ENCODE results near the gene NFKBIE.

The NFKBIE gene

GRCh38 chr6:44278315-44278714, 13.0 kb upstream of the NFKBIE start:
- TF ChIP-seq CTCF (IDR thresholded peaks at IDR 0.05; ENCODE audit: low read depth, low read length) (no peak), EZH2phosphoT487 (IDR thresholded peaks at IDR 0.05; ENCODE audit: low read depth) (no peak)
- Histone ChIP-seq H2AFZ (ENCODE audit: low read depth, low read length) (no peak overlapping the region), H3K27me3 (ENCODE audit: low read depth, low read length) (peaks cover 23% of the 10 kb centered on the region)

GRCh38 chr6:44277763-44278162, 12.4 kb upstream of the NFKBIE start:
- peaks cover 19% of the 10 kb centered on the region for H3K27me3 ChIP-seq (ENCODE audit: low read depth, low read length)
- H3K4me1 ChIP-seq (ENCODE audit: low read length) = no peaks in the 10 kb centered on the region
- TF ChIP-seq EZH2phosphoT487 (IDR thresholded peaks at IDR 0.05; ENCODE audit: low read depth) (no peak), CTCF (IDR thresholded peaks at IDR 0.05; ENCODE audit: low read depth, low read length) (no peak)
- no peaks in the 10 kb centered on the region for H3K36me3 ChIP-seq (replicated peaks; ENCODE audit: low read depth, low read length)
- no peak overlapping the region for H3K4me3 ChIP-seq (ENCODE audit: low read length)
- H3K9me3 ChIP-seq (ENCODE audit: insufficient read depth, low read length) = no peaks in the 10 kb centered on the region
- no peaks in the 10 kb centered on the region for H4K20me1 ChIP-seq (ENCODE audit: insufficient read depth, low read length)
- no peak overlapping the region for H3K27ac ChIP-seq (ENCODE audit: low read length)
- H3K9ac ChIP-seq (ENCODE audit: low read length) = no peak overlapping the region
- no peaks in the 10 kb centered on the region for H3K79me2 ChIP-seq (ENCODE audit: low read length)
- H2AFZ ChIP-seq (ENCODE audit: low read depth, low read length) = no peak overlapping the region
- no peak overlapping the region for H3K4me2 ChIP-seq (ENCODE audit: low read length)

More at GRCh38 chr6:44278315-44278714, 13.0 kb upstream of the NFKBIE start:
- Histone ChIP-seq H3K9ac (ENCODE audit: low read length) (no peak overlapping the region), H3K4me3 (ENCODE audit: low read length) (no peak overlapping the region), H4K20me1 (ENCODE audit: insufficient read depth, low read length) (no peaks in the 10 kb centered on the region), H3K4me1 (ENCODE audit: low read length) (no peaks in the 10 kb centered on the region), H3K9me3 (ENCODE audit: insufficient read depth, low read length) (no peaks in the 10 kb centered on the region), H3K27ac (ENCODE audit: low read length) (no peak overlapping the region), H3K4me2 (ENCODE audit: low read length) (no peak overlapping the region), H3K79me2 (ENCODE audit: low read length) (no peaks in the 10 kb centered on the region), H3K36me3 (replicated peaks; ENCODE audit: low read depth, low read length) (no peaks in the 10 kb centered on the region)

- Histone ChIP-seq H3K36me3 (replicated peaks; ENCODE audit: low read depth, low read length) (no peaks in the 10 kb centered on the region), H3K79me2 (ENCODE audit: low read length) (no peaks in the 10 kb centered on the region), H3K9me3 (ENCODE audit: insufficient read depth, low read length) (no peaks in the 10 kb centered on the region), H3K9ac (ENCODE audit: low read length) (no peak overlapping the region), H4K20me1 (ENCODE audit: insufficient read depth, low read length) (no peaks in the 10 kb centered on the region), H3K27ac (ENCODE audit: low read length) (no peak overlapping the region), H3K4me1 (ENCODE audit: low read length) (no peaks in the 10 kb centered on the region), H3K4me3 (ENCODE audit: low read length) (no peak overlapping the region), H3K4me2 (ENCODE audit: low read length) (no peak overlapping the region), H3K27me3 (ENCODE audit: low read depth, low read length) (peaks cover 13% of the 10 kb centered on the region), H2AFZ (ENCODE audit: low read depth, low read length) (no peak overlapping the region)
- TF ChIP-seq CTCF (IDR thresholded peaks at IDR 0.05; ENCODE audit: low read depth, low read length) (no peak), EZH2phosphoT487 (IDR thresholded peaks at IDR 0.05; ENCODE audit: low read depth) (no peak)
Measured at GRCh38 chr6:44276667-44277640, 11.6 kb upstream of the NFKBIE start.

GRCh38 chr6:44275749-44276648, 10.6 kb upstream of the NFKBIE start:
- Histone ChIP-seq H3K9me3 (ENCODE audit: insufficient read depth, low read length) (no peaks in the 10 kb centered on the region), H4K20me1 (ENCODE audit: insufficient read depth, low read length) (no peaks in the 10 kb centered on the region), H3K27me3 (ENCODE audit: low read depth, low read length) (peaks cover 14% of the 10 kb centered on the region), H3K79me2 (ENCODE audit: low read length) (no peaks in the 10 kb centered on the region), H3K36me3 (replicated peaks; ENCODE audit: low read depth, low read length) (no peaks in the 10 kb centered on the region), H3K4me1 (ENCODE audit: low read length) (0 out of 2 replicates have a peak, but pooled peaks cover 4% of the 10 kb centered on the region), H2AFZ (ENCODE audit: low read depth, low read length) (no peak overlapping the region), H3K9ac (ENCODE audit: low read length) (no peak overlapping the region), H3K4me2 (ENCODE audit: low read length) (no peak overlapping the region), H3K4me3 (ENCODE audit: low read length) (no peak overlapping the region), H3K27ac (ENCODE audit: low read length) (no peak overlapping the region)
- no peak for TF ChIP-seq CTCF (IDR thresholded peaks at IDR 0.05; ENCODE audit: low read depth, low read length)
- no peak for TF ChIP-seq EZH2phosphoT487 (IDR thresholded peaks at IDR 0.05; ENCODE audit: low read depth)
